ENCODE results near the gene GSTT2.

GSTT2 gene

GRCh38 chr22:24002272-24002671 lies 22.3 kb downstream of the GSTT2 start:
- TF ChIP-seq FOXA1 (IDR thresholded peaks at IDR 0.05): no peak
- TF ChIP-seq CTBP1 (IDR thresholded peaks at IDR 0.05; ENCODE audit: borderline replicate concordance): no peak
- TF ChIP-seq SP1 (IDR thresholded peaks at IDR 0.05): no peak
- TF ChIP-seq ELF4 (IDR thresholded peaks at IDR 0.05): no peak
- TF ChIP-seq FOXM1 (IDR thresholded peaks at IDR 0.05; ENCODE audit: borderline replicate concordance): no peak
- no peak for TF ChIP-seq ARNT (IDR thresholded peaks at IDR 0.05)
- TF ChIP-seq ZNF384 (IDR thresholded peaks at IDR 0.05): no peak
- no peak for TF ChIP-seq TARDBP (IDR thresholded peaks at IDR 0.05)
- no peak for TF ChIP-seq BHLHE40 (IDR thresholded peaks at IDR 0.05; ENCODE audit: borderline replicate concordance)
- TF ChIP-seq L3MBTL2 (conservative IDR thresholded peaks at IDR 0.05): no peak
- TF ChIP-seq FOXK2 (IDR thresholded peaks at IDR 0.05): no peak
- no peak for TF ChIP-seq NFRKB (IDR thresholded peaks at IDR 0.05)
- no peak for TF ChIP-seq SUZ12 (IDR thresholded peaks at IDR 0.05)
- TF ChIP-seq HDGF (IDR thresholded peaks at IDR 0.05; ENCODE audit: borderline replicate concordance): no peak
- no peak for TF ChIP-seq PKNOX1 (IDR thresholded peaks at IDR 0.05)
- no peak for TF ChIP-seq LEF1 (IDR thresholded peaks at IDR 0.05; ENCODE audit: borderline replicate concordance)

GRCh38 chr22:24002851-24003250 lies 22.9 kb downstream of the GSTT2 start:
- POLR2A ChIA-PET: interaction anchor here (1.2 kb wide), 1 partner anchor 8 kb away, joined by 3 read pairs; the partner anchor contains the start of gene CABIN1
- CTCF ChIA-PET: interaction anchor here (0.6 kb wide), 1 partner anchor 354 kb away, joined by 7 read pairs; no protein-coding TSS in a partner anchor
- TF ChIP-seq LEF1 (IDR thresholded peaks at IDR 0.05; ENCODE audit: borderline replicate concordance): no peak
- TF ChIP-seq HDGF (IDR thresholded peaks at IDR 0.05; ENCODE audit: borderline replicate concordance): no peak
- no peak for TF ChIP-seq BHLHE40 (IDR thresholded peaks at IDR 0.05; ENCODE audit: borderline replicate concordance)
- no peak for TF ChIP-seq FOXK2 (IDR thresholded peaks at IDR 0.05)
- TF ChIP-seq TARDBP (IDR thresholded peaks at IDR 0.05): no peak
- TF ChIP-seq CTBP1 (IDR thresholded peaks at IDR 0.05; ENCODE audit: borderline replicate concordance): no peak
- no peak for TF ChIP-seq SP1 (IDR thresholded peaks at IDR 0.05)
- no peak for TF ChIP-seq FOXM1 (IDR thresholded peaks at IDR 0.05; ENCODE audit: borderline replicate concordance)
- no peak for TF ChIP-seq ZNF384 (IDR thresholded peaks at IDR 0.05)
- no peak for TF ChIP-seq FOXA1 (IDR thresholded peaks at IDR 0.05)
- TF ChIP-seq ELF4 (IDR thresholded peaks at IDR 0.05): no peak
- TF ChIP-seq ARNT (IDR thresholded peaks at IDR 0.05): no peak
- TF ChIP-seq SUZ12 (IDR thresholded peaks at IDR 0.05): no peak
- TF ChIP-seq PKNOX1 (IDR thresholded peaks at IDR 0.05): no peak
- TF ChIP-seq NFRKB (IDR thresholded peaks at IDR 0.05): no peak
- DNase-seq (ENCODE audit: extremely low spot score): no peak

More at GRCh38 chr22:24002272-24002671, 22.3 kb downstream of the GSTT2 start:
- POLR2A ChIA-PET: interaction anchor here (1.2 kb wide), 1 partner anchor 9 kb away, joined by 3 read pairs; the partner anchor contains the start of gene CABIN1
- DNase-seq (ENCODE audit: extremely low spot score): no peak
- CTCF ChIA-PET: no interaction called here

GRCh38 chr22:24003887-24004286 lies 24.0 kb downstream of the GSTT2 start:
- ChIA-PET CTCF (no interaction called here), POLR2A (no interaction called here)
- DNase-seq (ENCODE audit: extremely low spot score): no peak
- TF ChIP-seq CTBP1 (IDR thresholded peaks at IDR 0.05; ENCODE audit: borderline replicate concordance): no peak
- no peak for TF ChIP-seq HDGF (IDR thresholded peaks at IDR 0.05; ENCODE audit: borderline replicate concordance)
- no peak for TF ChIP-seq FOXK2 (IDR thresholded peaks at IDR 0.05)
- TF ChIP-seq NFRKB (IDR thresholded peaks at IDR 0.05): no peak

- no peak for TF ChIP-seq LEF1 (IDR thresholded peaks at IDR 0.05; ENCODE audit: borderline replicate concordance)
- no peak for TF ChIP-seq FOXK2 (IDR thresholded peaks at IDR 0.05)
- no peak for TF ChIP-seq BHLHE40 (IDR thresholded peaks at IDR 0.05; ENCODE audit: borderline replicate concordance)
- no peak for TF ChIP-seq L3MBTL2 (conservative IDR thresholded peaks at IDR 0.05)
- no peak for TF ChIP-seq ZNF384 (IDR thresholded peaks at IDR 0.05)
- TF ChIP-seq CTBP1 (IDR thresholded peaks at IDR 0.05; ENCODE audit: borderline replicate concordance): no peak
- no peak for TF ChIP-seq NFRKB (IDR thresholded peaks at IDR 0.05)
- no peak for TF ChIP-seq TARDBP (IDR thresholded peaks at IDR 0.05)
- TF ChIP-seq PKNOX1 (IDR thresholded peaks at IDR 0.05): no peak
- TF ChIP-seq SP1 (IDR thresholded peaks at IDR 0.05): no peak
- no peak for TF ChIP-seq ARNT (IDR thresholded peaks at IDR 0.05)
- TF ChIP-seq FOXM1 (IDR thresholded peaks at IDR 0.05; ENCODE audit: borderline replicate concordance): no peak
- no peak for DNase-seq (ENCODE audit: extremely low spot score)
- POLR2A ChIA-PET: no interaction called here
- CTCF ChIA-PET: no interaction called here
These were observed 25.3 kb downstream of the GSTT2 start, which contains the start of gene GSTT4 for GRCh38 chr22:24005201-24005600. Gene GSTT4 (minus strand): TSS chr22:24005453. CDS start chr22:24005356, 97 bp downstream.

GRCh38 chr22:24006207-24006913 lies 26.4 kb downstream of the GSTT2 start:
- no peak for TF ChIP-seq ZNF384 (IDR thresholded peaks at IDR 0.05)
- no peak for TF ChIP-seq BHLHE40 (IDR thresholded peaks at IDR 0.05; ENCODE audit: borderline replicate concordance)
- TF ChIP-seq SP1 (IDR thresholded peaks at IDR 0.05): no peak
- no peak for TF ChIP-seq TARDBP (IDR thresholded peaks at IDR 0.05)
- no peak for TF ChIP-seq FOXM1 (IDR thresholded peaks at IDR 0.05; ENCODE audit: borderline replicate concordance)
- TF ChIP-seq PKNOX1 (IDR thresholded peaks at IDR 0.05): no peak
- no peak for TF ChIP-seq CTBP1 (IDR thresholded peaks at IDR 0.05; ENCODE audit: borderline replicate concordance)
- TF ChIP-seq ELF4 (IDR thresholded peaks at IDR 0.05): no peak
- TF ChIP-seq FOXK2 (IDR thresholded peaks at IDR 0.05): no peak
- no peak for TF ChIP-seq FOXA1 (IDR thresholded peaks at IDR 0.05)
- TF ChIP-seq L3MBTL2 (conservative IDR thresholded peaks at IDR 0.05): no peak
- no peak for TF ChIP-seq SUZ12 (IDR thresholded peaks at IDR 0.05)
- no peak for TF ChIP-seq ARNT (IDR thresholded peaks at IDR 0.05)
- TF ChIP-seq HDGF (IDR thresholded peaks at IDR 0.05; ENCODE audit: borderline replicate concordance): no peak
- TF ChIP-seq NFRKB (IDR thresholded peaks at IDR 0.05): no peak
- TF ChIP-seq LEF1 (IDR thresholded peaks at IDR 0.05; ENCODE audit: borderline replicate concordance): no peak
- CTCF ChIA-PET: interaction anchor here (0.6 kb wide), 1 partner anchor 716 kb away, joined by 3 read pairs; no protein-coding TSS in a partner anchor
- no peak for DNase-seq (ENCODE audit: extremely low spot score)
- POLR2A ChIA-PET: no interaction called here
